NCI-H2196 treated with DMSO at 0.1 percent for 48 hours (cell line): ENCODE results near the gene PRSS27.
"Not testable (repeated sequence)": the region's sequence is repeated elsewhere in the genome, so short reads cannot be mapped to it uniquely, and the experiment has no call there.

ENCODE experiments used
- DNase-seq: peaks from one replicate; lab custom pipeline; 2025; ENCODE audit not compliant: unreplicated experiment; lab: John Stamatoyannopoulos, UW

PRSS27 gene

GRCh38 chr16:2728034-2728433 lies 8.0 kb upstream of the PRSS27 start:
- DNase-seq = no peak

GRCh38 chr16:2726923-2727322 lies 6.9 kb upstream of the PRSS27 start:
- no peak for DNase-seq

- DNase-seq = no peak
These were observed 4.9 kb upstream of the PRSS27 start for GRCh38 chr16:2724816-2725348.

GRCh38 chr16:2724088-2724676 lies 4.2 kb upstream of the PRSS27 start:
- no peak for DNase-seq

DNA sequence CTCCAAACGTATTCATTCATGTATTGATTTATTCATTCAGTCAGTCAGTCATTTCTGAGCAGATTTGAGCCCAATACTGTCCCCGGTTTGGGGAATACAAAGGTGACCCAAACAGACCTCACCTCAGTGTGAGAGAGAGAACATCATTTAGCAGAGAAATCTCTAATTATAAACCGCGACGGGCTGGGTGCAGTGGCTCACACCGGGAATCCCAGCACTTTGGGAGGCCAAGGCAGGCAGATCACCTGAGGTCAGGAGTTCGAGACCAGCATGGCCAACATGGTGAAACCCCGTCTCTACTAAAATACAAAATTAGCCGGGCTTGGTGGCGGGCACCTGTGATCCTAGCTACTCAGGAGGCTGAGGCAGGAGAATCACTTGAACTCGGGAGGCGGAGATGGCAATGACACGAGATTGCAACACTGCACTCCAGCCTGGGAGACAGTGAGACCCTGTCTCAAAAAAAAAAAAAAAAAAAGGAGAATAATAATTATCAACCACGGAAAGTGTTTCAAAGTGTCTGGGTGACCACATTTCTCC lies 1.7 kb upstream of the PRSS27 start:
- not testable (repeated sequence) for DNase-seq

GRCh38 chr16:2720719-2721633 lies 952 bp upstream of the PRSS27 start:
- DNase-seq = peak; percentile 83

DNA sequence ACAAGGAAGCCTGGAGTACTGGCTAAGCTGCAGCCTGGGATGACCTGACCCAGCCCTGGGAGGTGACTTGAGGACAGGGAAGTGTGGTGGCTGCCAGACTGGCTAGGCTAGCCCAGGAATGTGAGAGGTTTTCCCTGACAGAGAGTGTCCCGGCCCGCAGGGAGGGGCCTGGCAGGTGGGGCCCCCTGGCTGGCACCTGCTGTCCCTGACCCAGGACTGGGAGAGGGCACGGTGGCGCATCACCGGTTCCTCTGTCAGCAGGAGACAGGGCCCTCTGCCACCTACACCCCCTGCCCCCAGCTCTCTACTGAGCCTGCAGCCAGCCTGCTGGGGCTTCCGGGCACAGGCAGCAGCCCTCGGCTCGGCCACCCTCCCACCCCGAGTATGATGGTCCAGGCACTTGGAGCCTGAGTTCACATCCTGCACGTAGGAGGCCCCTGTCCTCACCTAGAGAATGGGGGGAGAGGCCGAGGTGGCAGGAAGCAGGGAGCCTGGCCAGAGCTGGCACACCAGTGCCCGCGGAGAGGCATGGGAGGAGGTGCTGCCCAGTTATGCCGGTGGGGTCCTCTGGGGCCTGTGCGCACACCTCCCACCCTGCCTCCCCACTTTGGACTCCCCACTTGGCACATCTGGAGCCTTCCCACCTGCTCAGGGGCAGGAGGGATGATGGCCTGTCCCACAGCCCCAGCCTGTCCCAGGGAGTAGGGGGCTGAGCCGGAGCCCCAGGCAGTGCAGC lies 528 bp downstream of the PRSS27 start:
- DNase-seq = no peak

GRCh38 chr16:2717383-2718263 lies 2.4 kb downstream of the PRSS27 start:
- no peak for DNase-seq

GRCh38 chr16:2716948-2717347 lies 3.1 kb downstream of the PRSS27 start:
- DNase-seq = no peak

GRCh38 chr16:2715966-2716885 lies 3.8 kb downstream of the PRSS27 start:
- no peak for DNase-seq

- no peak for DNase-seq
These were observed 4.5 kb downstream of the PRSS27 start for GRCh38 chr16:2715519-2715918.

DNA sequence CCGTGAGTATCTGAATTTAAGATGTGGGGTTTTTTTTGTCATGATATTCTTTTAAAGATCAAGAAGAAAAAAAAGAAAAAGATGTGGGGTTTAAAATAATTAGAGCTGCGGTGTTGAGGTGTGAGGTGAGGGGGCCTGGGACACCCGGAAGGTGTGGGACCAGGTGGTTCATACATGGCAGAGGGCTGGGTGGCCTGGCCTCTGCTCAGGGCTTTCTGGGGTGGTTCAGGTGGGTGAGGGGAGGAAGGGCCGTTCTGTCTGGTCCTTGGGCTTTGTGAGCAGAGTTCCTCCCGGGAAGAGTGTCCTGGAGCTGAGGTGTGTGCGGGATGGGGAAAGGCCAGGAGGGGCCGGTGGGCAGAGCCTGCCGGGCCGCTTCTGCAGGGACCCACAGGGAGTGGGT lies 5.0 kb downstream of the PRSS27 start:
- DNase-seq = no peak

DNA sequence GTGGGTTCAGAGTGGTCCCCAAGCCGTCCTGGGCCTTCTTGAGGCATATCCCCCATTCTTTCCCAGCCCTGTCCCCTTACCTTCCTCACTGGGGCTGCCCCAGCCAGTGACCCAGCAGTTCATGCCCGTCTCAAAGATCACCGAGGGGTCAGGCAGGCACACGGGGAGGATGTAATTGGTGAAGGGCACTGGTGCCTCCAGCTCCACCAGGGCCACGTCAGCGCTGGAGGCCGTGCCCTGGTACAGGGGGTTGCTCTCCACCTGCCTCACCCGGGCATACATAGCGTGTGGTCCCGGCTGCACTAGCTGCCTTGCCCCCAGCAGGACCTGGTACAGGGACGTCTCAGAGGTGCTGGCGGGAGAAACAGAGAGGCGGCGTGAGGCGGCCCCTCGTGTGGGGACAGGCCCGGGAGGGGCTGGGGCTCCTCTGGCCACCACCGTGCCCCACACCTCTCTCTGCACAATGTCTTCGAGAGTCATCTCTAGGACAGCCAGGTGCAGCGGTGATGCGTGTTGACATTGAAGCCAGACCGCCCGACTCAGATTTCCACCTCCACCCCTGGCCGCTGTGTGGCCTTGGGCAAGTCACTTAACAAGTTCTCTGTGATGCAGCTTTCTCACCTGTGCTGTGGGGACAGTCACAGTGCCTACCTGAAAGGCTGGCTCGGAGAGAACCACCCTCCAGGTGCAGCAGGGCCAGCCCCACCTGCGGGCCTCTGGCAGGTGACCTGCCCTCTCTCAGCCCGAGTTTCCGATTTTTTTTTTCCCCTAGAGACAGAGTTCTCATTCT lies 5.8 kb downstream of the PRSS27 start:
- no peak for DNase-seq

DNA sequence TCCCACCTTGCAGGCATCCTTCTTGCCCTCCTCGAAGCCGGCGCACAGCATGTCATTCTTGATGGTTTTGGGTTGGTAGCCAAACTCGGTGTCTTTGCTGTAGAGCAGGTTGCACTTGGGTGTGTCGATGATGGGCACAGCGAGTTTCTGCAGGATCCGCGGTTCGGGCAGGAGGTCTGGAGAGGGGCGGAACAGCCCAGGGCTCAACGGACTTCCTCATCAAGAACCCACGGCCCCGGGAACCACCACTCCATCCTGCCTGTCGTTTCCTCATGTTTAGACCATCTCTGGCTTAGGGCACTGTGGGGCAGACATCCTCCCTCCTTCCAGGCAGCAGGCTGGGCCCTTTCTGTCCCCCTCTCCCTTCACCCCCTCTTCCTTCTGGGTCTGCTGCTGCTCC lies 6.5 kb downstream of the PRSS27 start:
- no peak for DNase-seq

GRCh38 chr16:2712546-2712945 lies 7.5 kb downstream of the PRSS27 start:
- no peak for DNase-seq

GRCh38 chr16:2712063-2712441 lies 8.0 kb downstream of the PRSS27 start:
- no peak for DNase-seq

DNA sequence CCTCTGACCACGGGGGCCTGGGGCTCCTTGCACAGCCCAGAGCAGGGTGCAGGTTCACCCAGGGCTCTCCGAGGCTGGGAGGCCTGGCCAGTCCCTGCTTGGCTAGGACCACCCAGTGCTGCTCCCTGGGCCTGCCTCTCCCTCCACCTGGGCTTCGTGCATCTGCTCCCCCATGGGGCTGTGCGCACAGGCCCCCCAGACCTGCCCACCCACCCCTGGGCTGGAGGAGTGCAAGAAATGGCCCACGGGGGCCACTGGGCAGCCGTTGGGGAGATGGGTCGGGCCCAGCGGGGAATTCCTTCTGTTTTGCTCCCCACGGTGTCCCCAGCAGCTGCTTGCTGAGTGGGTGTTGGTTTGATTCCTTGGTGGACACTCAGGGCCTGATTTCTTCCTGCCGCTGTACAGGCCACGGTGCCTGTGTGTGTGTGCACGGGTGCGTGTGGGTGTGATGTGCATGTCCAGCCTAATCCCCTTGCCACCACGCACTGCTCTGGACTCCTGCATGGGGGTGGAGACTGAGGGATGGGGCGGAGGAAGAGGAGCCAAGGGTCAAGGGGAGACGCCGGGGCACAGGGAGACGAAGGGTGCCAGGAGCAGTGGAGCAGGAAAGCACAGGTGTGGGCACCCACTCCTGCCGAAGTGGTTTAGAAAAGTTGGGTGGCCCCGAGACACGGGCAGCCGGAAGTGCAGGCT lies 8.5 kb downstream of the PRSS27 start:
- DNase-seq = no peak

DNA sequence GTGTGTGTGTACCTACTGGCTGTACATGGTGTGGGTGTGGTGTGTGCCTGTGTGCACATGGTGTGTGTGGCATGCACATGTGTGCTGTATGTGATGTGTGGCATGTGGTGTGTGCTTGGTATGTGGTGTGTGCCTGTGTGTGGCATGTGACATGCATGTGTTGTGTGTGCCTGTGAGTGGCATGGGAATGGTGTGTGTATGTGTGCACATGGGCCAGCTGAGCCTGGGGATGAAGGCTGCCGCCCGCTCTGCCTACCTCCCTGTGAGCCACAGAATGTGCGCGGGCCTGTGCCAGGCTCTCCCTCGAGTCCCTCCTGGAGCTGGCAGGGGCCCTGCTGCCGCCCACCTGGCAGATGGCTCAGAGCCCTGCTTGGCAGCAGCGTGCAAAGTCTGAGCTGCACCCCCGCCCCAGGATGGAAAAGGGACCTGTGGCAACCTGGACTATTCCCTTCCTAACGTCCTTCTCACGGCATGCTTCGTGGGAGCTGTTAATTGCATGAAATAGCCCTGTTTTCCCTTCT lies 9.3 kb downstream of the PRSS27 start:
- DNase-seq = no peak
